HG03066 (cell line): Measurements from ENCODE around the gene HOXC13.

Experiments
- ATAC-seq: cut with Tn5 transposase; IDR thresholded peaks from one replicate; pipeline ENCODE4 v1.9.1; 2021; ENCODE audit warnings: low read depth; ENCODE audit not compliant: unreplicated experiment

The HOXC13 gene

GRCh38 chr12:53938326-53939140, at the start of gene HOXC13:
HOXC13 (plus strand) TSS chr12:53938831; CDS start chr12:53938907, 76 bp downstream.
- no peak for ATAC-seq

GRCh38 chr12:53890081-53890480, 48.5 kb upstream of the HOXC13 start:
- no peak for ATAC-seq

DNA sequence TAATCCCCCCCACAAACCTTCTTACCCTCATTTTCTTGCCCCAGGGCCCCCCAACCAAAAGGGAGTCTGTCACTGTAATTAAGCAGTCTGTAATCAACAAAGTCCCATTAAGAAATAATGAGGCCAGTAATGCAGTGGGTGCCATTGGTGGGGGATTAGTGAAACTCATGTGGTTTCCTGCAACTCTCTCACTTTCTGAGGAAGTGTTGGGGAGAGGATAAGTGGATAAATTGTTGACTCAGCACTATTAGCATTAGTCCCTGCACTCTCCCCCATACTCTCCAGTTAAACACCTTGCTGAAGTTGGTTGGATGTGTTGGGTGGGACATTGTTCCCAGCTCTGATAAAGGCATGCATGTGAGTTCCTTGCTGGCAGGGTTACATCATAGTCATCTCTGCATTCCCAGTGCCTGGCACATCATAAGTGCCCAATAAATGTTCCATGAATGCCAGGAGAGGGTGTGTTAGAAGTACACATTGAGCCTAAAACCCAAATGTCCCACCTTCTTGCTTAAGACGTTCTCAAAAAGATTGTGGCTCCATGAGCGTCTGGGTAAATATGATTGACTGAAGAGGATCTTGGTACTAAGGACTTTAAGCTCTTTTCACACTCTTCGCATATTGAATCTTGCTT, 45.8 kb upstream of the HOXC13 start:
- no peak for ATAC-seq

DNA sequence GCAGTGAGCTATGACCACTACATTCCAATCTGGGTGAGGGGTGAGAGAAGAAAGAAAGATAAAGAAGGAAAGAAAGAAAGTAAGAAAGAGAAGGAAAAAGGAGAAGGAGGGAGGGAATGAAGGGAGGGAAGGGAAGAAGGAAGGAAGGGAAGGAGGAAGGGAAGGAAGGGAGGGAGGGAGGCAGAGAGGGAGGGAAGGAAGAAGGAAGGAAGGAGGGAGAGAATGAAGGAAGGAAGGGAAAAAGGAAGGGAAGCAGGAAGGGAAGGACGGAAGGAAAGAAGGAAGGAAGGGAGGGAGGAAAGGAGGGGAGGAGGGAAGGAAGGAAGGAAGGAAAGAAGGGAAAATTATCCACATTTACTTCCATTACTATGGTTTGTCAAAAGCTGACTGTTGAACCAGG, 39.4 kb upstream of the HOXC13 start:
- ATAC-seq: no peak

DNA sequence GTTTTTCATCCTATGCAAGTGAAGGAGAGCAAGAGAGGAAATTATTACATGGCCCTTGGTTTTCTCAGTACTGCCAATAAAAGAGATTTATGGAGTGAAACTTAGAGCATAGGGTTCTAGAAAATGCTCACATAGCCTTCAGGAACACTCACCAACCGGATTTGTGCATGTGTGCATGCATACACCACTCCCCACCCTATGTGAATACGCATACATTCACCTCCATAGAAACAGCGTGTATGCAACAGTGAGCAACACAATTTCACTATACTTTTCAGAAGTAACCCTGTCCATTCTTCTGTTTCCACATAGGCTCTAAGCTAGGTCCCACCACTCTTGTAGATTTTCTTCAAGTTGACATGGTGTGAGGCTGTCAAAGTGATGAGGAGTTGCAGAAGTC, 31.5 kb upstream of the HOXC13 start:
- ATAC-seq: no peak

DNA sequence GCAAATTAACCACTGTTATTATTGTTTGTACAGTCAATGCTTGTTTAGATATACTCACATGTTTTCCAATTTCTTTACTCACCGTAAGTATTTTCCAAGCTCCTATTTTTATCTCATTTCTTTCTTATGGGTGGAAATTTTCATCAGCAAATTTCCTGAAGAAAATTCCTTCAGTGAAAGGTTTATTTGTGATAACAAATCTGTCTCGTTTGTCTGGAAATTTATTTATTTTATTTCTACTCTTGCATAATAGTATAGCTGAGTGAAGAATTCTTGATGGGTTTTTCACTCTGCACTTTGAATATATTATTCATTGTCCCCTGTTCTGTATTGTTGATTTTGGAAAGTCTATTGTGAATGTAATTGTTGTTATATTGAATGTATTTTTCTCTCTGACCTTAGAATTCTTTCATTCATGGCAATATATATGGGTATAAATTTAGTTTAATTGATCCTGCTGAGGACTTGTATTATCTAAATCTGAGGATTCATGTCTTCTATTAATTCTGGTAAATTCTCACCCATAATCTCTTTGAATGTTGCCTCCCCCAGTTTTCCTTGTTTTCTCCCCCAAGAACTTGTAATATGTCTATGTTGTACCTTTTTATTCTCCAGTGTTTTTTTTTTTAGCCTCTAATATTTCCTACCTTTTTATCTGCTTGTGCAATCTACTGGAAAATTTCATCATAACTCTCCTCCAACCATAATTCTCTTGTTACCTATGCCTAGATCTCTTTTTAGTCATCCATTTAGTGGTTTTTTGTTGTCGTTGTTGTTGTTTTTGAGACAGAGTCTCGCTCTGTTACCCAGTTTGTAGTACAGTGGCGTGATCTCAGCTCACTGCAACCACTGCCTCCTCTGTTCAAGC, 21.6 kb upstream of the HOXC13 start:
- no peak for ATAC-seq

GRCh38 chr12:53924521-53925405, 13.9 kb upstream of the HOXC13 start:
- ATAC-seq: no peak

GRCh38 chr12:53927220-53928029, 11.2 kb upstream of the HOXC13 start:
- no peak for ATAC-seq

DNA sequence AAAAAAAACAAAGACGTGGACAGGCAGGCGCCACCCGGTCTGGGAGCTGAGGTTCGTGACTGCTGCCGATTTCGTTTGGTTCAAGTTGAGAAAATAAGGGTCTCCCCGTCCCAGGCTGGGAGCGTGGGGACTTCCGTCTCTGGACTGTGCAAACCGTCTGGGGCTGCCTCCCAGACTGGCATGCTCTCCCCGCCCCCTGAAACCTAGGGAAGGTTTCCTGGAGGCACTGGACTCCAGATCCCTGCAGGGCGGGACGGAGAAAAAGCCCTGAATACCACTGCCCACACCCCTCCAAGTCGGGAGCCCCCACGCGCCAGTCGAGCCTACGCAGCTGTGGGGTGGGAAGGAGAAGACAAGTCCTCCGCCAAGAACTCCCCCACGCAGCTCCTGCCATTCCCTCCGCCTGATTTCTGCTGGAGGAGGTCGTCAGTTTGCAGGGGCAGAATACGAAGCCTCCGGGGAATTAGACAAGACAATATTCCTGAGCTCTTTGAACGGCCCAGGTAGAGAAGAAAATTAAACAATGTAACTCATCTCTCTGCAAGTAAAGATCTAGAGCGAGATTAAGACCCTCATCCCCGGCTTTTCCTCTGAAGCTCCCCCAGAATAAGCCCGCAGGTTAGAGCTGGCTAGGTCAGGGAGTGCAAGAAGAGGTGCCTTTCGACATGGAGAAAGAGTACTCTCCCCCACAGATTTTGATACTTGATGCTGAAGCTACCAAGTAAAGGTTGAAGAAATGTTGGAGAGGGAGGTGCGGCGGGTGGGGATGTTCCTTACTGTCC, 10.4 kb upstream of the HOXC13 start:
- no peak for ATAC-seq

GRCh38 chr12:53929527-53929926, 9.1 kb upstream of the HOXC13 start:
- ATAC-seq: no peak

- no peak for ATAC-seq
Observed at GRCh38 chr12:53930591-53931255, 7.9 kb upstream of the HOXC13 start.

GRCh38 chr12:53931844-53932581, 6.6 kb upstream of the HOXC13 start:
- no peak for ATAC-seq

DNA sequence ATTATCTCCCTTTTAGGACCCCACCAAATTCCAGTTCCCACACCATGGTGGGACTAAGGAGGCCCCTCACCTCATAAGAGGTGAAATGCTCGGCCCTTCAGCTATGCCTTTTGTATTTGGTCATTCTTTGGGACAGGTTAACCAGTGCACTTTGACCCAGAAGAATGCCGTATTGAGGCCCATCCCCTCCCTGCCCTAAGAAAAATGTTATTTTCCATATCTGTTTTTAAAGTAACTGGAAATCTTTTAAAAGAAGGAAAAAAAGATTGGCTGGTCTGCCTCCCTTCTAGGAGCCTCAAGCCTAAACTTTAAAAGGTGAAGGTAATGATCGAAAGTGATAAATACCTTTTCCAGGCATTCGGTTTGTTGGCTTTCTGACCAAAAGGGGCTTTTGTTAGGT, 5.7 kb upstream of the HOXC13 start:
- ATAC-seq: no peak

DNA sequence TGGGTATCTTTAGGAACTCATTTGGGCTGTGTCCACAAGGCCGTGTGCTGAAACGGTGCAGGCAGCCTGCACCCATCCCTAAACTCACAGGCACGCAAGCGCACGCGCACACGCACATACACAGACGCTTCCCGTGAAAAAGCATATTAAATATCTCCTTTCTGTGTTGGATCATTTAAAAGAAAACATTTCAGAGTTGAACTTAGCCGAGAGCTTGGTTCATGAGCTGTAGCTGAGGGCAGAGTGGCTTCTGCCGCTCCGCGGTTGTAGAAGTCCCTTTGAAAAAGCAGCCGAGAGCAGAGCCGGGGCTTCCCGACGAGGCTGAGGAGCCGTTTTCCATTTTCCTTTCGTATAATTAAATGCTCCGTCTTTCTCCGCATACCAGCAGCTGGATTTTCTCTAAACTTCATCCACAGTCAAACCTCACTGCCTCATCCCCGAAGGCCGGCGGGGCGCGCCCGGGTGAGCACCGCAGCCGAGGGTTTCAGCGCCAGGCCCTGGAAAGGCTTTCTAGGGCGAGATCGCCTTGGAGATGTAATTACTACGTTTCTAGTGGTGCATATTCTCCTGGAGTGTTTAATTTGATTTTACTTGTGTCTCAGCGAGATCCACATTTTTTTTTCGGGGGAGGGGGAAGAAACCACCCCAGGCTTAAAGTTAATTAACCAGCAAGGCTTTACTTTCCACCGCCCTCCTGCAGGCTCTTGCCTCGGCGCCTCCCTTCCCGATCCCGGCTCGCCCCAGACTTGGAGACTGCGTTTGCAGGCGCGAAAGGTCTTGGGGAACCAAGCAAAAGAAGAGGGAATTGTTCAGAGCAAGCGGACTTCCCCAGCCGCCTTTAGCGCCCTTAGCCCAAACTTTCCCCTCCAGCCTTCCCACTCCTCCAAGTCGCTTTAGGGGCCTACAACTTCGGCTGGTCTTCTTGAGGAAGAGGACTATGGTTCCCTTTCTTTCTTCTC, 3.0 kb upstream of the HOXC13 start:
- no peak for ATAC-seq

DNA sequence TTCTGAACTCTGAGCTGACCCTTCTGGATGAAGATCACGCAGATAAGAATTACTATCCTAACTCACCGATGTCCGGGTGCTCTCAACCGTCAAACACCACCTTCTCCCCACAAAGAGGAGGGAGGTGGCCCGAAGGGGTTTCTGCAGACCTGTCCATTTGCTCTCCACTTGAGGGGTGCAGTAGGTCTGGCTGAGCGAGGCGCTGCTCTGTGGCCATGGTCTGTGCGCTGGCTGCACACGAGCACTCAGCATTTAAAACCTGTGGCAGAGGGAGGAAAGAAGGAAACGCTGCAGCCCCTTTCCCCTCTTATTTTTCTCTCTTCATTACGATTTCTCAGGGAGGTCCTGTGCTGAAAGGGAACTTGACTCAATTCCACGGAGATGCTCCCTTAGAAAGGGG, 1.5 kb upstream of the HOXC13 start:
- ATAC-seq: no peak

- ATAC-seq: no peak
Observed at GRCh38 chr12:53937596-53938325, 870 bp upstream of the HOXC13 start.
